Measurements from ENCODE around the gene NXPH4.
A peak's percentile ranks its signal among the peaks of the same experiment; 100 is the strongest.

NXPH4 gene

DNA sequence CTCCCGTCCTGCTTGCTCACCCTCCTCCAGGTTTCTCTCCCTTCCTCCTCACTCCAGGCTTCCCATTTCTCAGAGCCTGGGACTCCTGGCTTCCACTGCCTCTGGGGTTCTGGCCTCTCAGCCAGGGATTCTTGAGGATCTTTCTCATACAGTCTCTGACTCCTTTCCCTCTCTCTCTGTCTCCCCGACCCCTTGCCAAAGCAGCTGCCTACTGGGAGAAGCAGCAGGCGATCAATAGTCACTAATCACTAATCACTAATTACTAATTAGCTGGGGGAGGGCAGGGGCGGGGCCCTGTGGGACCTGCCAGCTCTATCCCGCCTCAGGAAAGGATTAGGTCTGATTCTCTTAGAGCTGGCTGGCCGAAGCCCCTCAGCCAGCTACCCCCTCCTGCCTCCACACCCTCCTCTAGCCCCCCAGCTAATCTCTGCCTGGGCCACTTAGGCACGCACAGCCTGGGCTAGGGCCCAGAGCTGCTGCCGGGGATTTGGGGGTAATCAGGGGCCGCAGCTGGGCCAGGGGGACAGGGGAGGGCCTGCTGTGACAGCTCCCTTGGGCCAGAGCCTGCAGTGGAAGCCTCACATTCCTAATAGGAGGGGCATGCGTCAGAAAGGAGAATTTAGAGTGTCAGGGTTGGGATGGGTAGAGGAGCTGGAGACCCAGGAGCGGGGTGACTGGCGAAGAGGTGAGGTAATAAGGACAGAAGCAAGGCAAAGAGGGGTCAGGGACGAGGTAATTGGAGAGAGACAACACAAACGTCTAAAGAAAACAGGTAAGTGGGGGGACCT, 2.8 kb downstream of the NXPH4 start:
- DNase-seq (ENCODE audit: low spot score): no peak

DNA sequence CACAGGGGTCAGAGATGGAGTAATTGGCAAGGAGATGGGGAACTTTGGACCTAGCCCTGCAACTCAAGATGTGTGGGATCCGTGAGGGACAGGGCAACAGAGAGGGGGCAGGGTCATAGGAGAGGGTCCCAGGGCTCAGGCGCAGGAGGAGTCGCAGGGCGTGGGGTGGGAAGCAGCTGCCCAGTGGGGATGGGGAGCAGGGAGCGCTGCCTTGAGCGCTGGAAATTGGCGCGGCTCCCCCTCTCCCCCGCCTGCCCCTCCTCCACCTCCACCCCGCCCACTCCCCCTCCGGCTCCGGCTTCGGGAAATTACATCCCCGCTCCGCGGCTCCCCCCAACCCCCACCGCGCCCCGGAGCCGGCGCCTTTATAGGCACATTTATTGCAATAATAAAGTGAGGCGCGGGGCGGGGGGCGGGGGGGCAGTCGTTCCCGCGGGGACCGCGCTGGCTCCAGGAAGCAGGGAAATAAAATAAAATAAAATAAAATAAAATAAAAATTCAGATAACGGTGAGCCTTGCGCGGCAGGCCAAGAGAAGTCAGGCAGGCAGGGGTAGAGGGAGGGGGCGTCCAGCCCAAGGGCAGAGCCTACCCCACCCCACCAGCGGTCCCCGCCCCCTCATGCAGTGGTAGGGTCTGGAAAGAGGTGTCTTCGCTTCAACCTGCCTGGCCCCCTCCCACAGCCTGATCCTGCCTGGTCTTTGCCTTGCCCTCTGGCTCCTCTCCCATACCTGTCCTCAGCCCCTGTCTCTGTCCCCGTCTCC, 3.6 kb downstream of the NXPH4 start:
- DNase-seq (ENCODE audit: low spot score): no peak

DNA sequence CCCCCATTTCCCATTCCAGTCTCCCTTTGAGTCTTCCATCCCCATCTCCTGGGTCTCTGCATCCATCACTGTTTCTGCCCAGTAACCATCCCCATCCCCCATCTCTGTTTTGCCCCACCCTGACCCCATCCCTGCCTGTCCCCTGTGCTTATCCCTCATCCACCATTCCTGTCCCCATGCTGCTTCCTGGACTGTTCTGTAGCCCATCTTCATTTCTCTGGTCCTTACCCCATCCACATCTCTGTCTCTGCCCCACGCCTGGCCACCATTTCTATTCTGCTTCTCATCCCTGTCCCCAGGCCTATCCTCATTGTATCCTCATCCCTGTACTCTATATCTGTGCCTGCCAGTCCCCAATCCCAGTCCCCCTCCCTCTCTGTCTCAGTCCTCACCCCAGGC, 4.2 kb downstream of the NXPH4 start:
- DNase-seq (ENCODE audit: low spot score): no peak

DNA sequence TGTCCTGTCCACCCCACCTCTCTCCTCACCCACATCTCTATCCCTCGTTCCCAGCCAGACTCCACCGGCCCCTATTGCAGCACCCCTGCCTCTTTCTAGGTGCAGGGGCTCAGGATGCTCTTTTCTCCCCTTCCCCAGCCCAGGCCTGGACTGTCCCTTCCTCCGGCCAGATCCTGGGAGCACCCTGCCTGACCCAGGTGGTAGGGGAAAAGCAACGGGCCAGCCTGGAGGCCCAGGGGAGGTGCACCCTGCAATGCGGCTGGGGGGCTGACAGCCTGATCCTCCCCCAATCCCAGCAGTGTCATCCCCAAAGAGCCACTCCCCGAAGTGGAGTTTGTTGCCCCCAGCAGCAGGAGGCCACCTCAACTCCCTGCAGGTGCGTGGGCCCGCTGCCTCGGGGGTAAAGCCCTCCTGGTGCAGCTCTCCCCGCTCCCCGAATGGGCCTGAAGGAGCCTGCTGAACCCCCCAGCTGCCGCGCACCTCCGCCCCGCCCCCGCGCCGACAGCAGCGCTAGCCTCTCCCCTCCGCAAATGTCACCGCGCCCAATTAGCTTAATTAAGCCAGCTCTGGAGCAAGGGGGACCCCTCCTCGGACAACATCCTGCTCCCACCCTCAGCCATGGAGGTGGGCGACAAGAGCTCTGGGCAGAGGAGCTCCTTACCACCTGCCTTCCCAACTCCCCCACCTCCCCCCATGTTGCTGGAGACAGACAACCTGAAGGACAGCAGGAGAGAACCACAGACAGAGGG, 4.7 kb downstream of the NXPH4 start:
- DNase-seq (ENCODE audit: low spot score): no peak

DNA sequence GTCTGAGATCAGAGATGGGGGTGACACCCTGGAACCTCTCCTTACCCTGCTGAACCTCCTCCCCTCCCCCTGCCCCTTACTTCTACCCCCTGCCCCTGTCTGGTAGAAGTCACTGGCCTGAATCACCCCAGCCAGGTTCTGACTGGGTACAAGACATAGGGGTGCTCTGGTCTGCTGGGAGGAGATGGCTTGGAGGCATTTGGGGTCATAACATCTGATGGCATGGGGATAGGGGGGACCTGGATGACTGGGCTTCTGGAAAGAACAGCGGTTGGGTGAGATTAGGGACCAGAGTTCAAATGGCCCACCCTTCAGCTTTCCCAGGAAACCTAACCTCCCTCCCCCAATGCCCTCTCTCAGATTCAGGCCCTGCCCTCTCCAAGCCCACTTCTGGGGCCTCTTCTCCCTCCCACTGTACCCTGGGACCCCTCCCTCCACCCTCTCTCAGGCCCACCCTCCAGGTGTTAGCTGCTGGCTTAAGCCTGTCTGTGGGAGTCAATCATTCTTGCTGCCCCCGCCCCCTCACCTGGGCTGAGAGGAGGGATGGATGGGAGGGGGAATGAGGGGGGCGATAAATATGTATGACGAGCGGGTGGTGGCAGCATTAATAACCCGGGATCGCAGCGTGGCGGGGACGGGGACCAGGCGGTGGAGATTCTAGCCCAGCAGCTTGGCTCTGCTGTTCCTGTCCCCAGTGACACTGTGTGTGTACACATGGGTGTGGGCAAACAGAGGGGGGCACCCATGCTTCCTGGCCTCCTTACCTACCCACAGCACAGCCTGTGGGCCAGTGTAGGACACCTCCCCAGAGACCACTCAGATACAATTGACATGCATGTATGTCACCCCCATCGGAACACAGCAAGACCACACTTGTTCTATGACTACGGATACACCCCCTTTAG, 5.9 kb downstream of the NXPH4 start:
- no peak for DNase-seq (ENCODE audit: low spot score)

DNA sequence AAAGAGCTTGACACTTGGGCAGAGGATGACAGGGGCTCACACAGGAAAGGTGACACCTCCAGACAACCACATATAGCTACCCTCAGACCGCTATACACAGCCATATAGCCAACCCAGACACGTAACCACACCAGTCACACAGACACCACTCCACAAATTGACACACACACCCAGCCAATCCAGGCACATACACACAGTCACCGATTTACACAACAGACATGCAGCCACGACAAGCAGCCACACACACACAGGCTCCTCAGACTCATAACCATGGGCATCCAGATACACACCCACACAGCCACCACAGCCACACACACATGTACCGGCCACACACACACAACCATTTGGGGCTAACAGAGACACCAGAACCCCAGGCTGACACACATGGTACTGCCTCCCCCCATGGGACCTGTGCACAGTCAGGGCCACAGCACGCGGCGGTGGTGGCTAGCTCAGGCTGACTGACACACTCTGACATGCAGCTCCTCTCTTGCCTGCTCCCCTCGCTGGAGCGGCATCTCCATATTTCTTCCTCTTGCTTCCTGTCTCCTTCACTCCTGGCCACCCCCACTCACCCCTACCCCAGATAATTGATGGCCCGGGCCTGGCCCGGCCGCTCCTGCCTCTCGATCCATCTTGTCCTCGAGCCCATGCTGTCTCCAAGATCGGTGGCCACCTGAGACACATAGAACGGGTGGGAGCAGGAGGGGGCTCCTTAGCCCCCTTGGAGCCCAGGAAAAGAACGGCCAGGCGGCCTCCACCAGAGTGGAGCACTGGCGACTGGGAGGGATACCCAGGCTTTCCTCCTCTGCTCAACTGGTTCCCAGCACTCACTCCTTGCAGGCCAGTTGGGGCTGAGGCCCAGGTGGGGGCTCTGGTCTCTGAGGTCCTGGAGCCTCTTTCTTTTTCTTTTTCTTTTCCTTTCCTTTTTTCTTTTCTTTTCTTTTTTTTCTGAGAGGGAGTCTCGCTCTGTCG, 6.9 kb downstream of the NXPH4 start:
- DNase-seq (ENCODE audit: low spot score): no peak

DNA sequence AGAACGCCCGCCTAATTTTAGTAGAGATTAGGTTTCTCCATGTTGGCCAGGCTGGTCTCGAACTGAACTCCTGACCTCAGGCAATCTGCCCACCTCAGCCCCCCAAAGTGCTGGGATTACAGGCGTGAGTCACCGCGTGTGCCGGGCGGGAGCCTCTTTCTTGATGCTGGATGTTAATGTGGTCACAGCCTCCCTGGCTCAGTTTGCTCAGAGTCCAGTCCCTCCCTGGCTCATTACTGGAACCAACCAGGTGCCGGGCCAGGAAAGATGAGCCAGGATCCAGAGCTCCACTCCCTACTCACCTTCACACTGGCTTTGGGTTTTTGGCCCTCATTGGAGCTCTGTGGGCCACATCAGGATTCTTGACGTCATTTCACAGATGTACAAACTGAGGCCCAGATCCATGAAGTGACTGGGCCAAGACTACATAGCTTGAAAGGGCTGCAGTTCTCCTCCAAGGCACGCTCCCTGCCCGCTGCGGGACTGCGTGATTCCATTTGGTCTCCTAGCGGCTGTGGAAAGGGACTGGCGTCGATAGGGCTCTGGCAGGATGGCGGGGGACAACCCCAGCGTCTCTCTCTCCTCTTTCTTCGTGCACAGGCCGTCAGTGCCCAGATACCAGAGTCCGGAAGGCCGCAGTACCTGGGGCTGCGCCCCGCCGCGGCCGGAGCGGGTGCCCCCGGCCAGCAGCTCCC, 7.8 kb downstream of the NXPH4 start:
- DNase-seq (ENCODE audit: low spot score): no peak

DNA sequence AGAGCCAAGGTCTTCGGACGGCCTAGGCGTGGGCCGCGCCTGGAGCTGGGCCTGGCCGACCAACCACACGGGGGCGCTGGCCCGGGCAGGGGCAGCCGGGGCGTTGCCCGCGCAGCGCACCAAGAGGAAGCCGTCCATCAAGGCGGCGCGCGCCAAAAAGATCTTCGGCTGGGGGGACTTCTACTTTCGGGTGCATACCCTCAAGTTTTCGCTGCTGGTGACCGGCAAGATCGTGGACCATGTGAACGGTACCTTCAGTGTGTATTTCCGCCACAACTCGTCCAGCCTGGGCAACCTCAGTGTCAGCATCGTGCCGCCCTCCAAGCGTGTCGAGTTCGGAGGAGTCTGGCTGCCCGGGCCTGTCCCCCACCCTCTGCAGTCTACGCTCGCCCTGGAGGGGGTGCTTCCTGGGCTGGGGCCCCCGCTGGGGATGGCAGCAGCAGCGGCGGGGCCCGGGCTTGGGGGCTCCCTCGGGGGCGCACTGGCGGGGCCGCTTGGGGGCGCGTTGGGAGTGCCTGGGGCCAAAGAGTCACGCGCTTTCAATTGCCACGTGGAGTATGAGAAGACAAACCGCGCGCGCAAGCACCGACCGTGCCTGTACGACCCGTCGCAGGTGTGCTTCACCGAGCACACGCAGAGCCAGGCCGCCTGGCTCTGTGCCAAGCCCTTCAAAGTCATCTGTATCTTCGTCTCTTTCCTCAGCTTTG, 8.5 kb downstream of the NXPH4 start:
- no peak for DNase-seq (ENCODE audit: low spot score)

DNA sequence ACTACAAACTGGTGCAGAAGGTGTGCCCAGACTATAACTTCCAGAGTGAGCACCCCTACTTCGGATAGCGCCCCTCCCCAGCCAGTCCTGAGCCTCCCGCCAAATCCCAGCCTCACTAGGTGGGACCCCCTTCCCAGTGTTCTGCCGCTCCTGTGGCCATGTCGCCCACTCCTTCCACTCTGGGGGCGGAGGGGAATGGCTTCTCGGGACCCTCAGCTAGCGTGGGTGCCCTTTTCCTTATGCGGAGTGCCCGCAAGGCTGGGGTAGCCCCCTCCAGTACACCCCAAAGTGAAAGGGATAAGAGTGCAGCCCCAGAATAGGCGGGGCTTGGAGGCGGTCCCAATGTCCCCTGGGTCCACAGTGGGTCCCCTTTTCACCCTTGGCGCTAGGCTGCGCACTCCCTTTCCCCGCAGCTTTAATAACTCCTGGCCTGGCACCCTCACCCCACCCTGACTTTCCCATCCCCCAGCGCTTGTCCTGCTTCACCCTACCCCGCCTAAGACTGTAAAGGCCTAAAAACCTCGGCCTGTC, 9.2 kb downstream of the NXPH4 start:
- DNase-seq (ENCODE audit: low spot score): no peak

DNA sequence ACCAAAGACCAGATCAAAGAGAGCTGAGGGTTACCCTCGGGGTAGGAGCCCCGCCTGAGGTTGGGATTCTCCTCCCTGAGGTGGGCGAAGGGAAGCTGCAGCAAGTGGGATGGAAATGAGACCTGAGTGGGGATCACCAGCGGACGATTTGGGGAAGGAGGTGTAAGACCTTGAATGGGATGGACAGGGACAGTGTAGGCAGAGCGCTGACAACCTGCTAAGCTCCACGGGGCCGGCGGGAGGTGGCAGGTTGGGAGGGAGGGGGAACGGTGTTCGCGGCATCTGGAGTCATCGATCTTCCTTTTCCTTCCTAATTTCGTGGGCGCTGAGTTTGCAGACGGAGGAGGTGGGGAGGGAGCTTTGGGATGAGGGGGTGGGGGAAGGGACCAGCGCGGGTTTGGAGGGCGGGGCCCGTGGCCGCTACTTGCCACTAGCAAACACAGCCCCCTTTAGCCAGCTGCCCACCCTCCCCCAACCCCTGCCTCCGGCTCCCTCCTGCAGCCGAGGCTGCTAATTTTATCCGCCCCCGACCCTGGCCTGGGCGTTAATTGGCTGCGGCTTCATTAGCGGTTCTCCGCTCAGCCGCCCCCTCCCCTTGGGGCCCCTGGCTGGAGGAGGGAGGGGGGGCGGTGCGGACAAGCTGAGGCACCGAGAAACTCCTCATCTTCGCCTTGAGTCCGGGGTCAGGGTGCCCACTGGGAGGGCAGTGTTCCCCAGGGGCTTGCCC, 10.2 kb downstream of the NXPH4 start:
- DNase-seq (ENCODE audit: low spot score): no peak

DNA sequence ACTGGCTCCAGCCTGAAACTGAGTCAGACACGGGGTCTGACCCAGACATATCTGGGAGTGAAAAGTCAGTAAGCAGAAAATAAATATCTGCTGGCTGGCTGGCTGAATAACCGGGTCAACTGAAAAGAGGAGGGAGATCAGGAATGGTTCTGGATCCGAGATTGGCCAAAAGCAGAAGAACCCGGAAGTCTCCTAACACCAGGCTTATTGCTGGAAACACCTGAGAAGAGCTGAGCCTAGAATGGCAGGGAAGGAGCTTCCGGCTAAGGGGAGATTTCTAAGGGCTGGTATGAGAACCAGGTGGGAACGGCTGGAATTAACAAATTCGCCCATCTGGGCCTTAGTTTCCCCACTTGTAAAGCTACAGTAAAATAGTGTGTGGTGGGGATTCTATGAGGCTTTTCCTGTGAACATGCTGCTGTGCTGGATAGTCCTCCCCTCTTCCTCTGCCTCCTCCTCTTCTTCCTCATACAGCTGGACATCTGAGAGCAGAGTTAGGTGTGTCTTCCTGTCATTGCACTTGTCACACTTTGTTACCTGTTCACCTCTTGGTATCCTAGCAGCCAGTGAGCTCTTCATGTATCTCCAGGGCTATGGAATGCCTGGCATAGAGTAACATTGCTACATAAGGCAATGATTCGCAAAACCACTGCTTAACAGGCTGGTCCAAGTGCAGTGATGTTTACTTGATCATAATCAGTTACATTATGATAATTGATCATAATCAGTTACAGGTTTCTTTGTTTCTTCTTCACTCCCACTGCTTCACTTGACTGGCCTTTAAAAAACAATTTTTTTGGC, 10.9 kb downstream of the NXPH4 start:
- DNase-seq (ENCODE audit: low spot score): no peak

DNA sequence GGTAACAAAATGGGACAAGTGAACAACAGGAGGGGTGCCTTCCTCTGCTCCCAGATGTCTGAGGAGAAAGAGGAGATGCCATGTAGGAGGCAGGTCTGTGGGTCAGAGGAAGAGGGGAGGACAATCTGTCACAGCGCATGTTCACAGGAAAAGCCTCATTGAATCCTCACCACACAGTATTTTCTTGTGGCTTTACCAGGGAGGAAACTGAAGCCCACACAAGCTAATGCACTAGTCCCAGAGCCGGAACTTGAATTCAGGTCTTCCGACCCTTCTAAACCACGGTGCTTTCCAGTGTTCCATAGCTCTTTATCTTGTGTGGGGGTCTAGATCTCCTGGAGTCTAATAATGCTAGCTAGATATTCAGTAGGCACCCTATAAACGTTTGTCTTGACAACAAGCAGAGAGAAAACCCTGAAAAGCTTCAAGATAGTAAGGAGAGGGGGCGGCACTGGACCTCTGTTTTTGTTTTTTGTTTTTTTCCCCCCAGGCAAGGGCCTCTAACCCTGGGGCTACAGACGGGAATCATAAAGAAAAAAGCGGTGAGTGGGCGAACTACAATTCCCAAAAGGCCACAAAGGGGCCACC, 12.5 kb downstream of the NXPH4 start:
- no peak for DNase-seq (ENCODE audit: low spot score)

DNA sequence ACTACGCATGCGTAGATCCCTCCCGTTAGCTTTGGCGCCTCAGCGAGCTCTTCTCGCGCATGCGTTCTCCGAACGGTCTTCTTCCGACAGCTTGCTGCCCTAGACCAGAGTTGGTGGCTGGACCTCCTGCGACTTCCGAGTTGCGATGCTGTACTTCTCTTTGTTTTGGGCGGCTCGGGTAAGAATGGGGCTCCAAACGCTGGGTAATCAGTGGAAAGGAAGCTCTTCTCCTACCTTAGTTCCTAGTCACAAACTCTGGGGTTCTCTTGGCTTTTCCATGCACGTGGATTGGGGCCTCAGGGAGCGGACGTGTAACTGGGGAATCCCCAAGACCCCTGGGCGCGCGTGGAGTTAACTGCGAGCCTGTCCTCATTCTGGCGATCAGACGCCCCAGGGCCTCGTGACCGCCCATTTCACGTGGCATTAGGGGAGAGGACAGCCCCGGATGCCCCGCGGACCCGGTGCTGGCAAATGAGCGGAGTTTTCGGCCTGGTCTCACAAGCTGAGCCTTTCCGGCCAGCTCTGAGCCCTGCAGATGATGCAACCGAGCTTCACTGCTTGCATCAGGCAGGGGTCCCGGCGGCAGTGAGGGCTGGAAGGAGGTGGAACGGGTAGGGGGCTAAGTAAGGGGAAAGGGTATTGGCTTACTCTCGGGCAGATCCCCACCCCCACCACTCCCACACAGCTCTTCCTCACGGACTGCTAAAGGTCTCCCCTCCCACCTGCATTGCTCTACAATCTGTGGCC, 13.2 kb downstream of the NXPH4 start, which contains the start of gene SHMT2:
Gene SHMT2, plus strand, starts transcription at position 78 of the 747 bp plus-strand sequence. Its CDS starts 68 bp downstream, at position 146.
- DNase-seq (ENCODE audit: low spot score): peak; percentile 99

DNA sequence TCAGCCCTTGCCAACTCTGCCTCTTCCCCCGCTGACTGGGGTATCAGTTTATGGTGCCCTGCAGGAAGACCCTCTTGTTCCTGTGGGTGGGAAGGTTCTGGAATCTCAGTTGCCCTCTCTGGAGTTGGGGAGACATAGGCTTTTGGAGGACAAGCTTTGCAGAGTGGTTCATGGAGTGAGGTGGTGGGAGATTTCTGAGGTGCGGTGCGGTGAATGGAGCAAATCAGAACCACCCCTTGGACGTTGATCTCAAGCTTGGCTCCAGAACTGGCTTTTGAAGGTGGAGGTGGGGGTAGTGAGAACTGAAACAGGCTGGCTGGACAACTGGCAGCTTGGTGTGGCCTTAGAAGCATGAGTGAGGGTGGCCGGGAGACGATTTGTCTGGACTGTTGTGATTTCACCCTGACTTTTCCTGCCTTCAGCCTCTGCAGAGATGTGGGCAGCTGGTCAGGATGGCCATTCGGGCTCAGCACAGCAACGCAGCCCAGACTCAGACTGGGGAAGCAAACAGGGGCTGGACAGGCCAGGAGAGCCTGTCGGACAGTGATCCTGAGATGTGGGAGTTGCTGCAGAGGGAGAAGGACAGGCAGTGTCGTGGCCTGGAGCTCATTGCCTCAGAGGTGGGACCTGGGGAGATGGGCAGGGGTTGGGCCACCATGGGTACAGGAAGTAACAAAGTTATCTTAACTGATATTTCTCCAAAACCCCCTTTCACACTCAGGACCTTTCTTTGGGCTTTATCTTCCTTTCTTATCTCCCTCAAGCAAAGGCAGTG, 14.0 kb downstream of the NXPH4 start:
- no peak for DNase-seq (ENCODE audit: low spot score)

DNA sequence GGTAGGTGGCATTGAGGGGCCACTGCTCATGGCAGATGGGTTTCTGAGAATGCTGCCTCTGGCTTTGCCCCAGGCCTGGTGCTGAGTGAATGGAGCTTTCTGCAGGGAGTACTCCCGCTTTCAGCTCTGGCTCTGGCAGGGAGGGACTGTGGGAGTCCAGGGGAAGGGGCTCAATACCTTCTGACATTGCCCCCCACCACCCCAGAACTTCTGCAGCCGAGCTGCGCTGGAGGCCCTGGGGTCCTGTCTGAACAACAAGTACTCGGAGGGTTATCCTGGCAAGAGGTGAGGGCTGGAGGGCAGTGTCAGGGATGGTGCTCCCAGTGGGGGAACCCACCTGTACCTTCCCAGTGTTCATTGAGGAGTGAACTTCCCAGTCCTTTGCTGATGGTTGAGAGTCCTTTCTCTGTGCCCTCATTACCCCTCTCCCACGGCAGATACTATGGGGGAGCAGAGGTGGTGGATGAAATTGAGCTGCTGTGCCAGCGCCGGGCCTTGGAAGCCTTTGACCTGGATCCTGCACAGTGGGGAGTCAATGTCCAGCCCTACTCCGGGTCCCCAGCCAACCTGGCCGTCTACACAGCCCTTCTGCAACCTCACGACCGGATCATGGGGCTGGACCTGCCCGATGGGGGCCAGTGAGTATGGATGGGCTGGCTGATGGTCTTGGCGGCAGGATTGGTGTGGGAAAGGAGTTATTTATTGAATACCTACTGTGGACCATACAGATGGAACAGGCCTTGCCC, 14.9 kb downstream of the NXPH4 start:
- no peak for DNase-seq (ENCODE audit: low spot score)

Measured in AG08396 (cell line).